ENCODE data around the gene DHFR2. TPM values are rescaled to one million over a fixed set of nuclear protein-coding genes. Genes with fewer than 3 reads are reported as not detected.
"Not testable (repeated sequence)": the region's sequence is repeated elsewhere in the genome, so short reads cannot be mapped to it uniquely, and the experiment has no call there.

The DHFR2 gene
- total and polyA plus RNA-seq, 9 donors: 4.6 to 13.9 (median 8.7) TPM

DNA sequence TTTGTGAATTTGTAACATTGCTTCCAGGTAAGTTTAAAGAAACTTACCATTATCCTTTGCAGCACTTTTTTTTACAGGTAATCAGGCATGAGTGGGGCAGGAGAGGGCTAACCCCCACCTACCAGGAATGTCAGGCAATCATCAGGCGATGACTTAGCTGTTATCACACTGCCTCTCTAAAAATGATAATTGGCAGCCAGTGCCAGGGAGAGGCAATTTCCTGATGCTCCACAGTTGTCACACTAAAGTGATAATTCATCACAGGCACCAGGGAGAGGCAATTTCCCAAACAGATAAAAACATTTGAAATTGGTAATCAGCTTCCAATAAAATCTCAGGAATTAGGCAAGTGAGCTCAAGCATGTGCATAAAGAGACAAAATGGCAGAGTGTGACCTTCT, 26.4 kb upstream of the DHFR2 start:
- TF ChIP-seq EP300 (IDR thresholded peaks at IDR 0.05) (no peak), POLR2A (IDR thresholded peaks at IDR 0.05) (no peak)
- TF ChIP-seq, protein P1, sequence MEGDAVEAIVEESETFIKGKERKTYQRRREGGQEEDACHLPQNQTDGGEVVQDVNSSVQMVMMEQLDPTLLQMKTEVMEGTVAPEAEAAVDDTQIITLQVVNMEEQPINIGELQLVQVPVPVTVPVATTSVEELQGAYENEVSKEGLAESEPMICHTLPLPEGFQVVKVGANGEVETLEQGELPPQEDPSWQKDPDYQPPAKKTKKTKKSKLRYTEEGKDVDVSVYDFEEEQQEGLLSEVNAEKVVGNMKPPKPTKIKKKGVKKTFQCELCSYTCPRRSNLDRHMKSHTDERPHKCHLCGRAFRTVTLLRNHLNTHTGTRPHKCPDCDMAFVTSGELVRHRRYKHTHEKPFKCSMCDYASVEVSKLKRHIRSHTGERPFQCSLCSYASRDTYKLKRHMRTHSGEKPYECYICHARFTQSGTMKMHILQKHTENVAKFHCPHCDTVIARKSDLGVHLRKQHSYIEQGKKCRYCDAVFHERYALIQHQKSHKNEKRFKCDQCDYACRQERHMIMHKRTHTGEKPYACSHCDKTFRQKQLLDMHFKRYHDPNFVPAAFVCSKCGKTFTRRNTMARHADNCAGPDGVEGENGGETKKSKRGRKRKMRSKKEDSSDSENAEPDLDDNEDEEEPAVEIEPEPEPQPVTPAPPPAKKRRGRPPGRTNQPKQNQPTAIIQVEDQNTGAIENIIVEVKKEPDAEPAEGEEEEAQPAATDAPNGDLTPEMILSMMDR (IDR thresholded peaks at IDR 0.05): no peak

DNA sequence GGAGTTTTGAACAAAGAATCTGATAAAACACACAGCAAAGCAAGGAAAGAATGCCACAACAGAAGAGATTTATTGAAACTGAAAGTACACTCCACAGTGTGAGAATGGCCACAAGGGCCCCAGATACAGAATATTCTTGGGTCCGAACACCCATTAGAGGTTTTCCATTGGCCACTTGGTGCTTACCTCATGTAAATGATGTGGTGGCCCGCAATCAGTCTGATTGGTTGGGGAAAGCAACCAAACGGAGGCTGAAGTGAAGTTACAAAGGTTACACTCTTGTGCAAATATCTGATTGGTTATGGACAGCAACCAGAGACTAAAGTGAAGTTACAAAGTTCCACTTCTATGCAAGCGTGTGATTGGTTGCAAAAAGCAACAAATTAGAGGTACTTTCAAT, 20.5 kb upstream of the DHFR2 start:
- H3K36me3 ChIP-seq: no peaks in the 10 kb centered on the region
- H3K4me1 ChIP-seq (ENCODE audit: insufficient read depth): no peaks in the 10 kb centered on the region
- no peak for DNase-seq
- no peaks in the 10 kb centered on the region for H3K27me3 ChIP-seq
- no peak overlapping the region for H3K4me3 ChIP-seq
- no peaks in the 10 kb centered on the region for H3K9me3 ChIP-seq
- 91 to 95% (median 91%) methylated on average over 4 of the region's 4 CpGs for WGBS, 3 donors
- no peak overlapping the region for H3K27ac ChIP-seq
- intact Hi-C loops (cut with DNase I): no loop called here
- TF ChIP-seq, protein P1 (IDR thresholded peaks at IDR 0.05): no peak
- TF ChIP-seq EP300 (IDR thresholded peaks at IDR 0.05) (no peak), POLR2A (IDR thresholded peaks at IDR 0.05) (no peak)

More for the DNA sequence above, 26.4 kb upstream of the DHFR2 start:
- H3K4me3 ChIP-seq: no peak overlapping the region
- no peaks in the 10 kb centered on the region for H3K36me3 ChIP-seq
- intact Hi-C loops (cut with DNase I): no loop called here
- no peak for DNase-seq
- WGBS, 3 donors: 97 to 100% (median 98%) methylated on average over 1 of the region's 1 CpG
- no peaks in the 10 kb centered on the region for H3K9me3 ChIP-seq
- no peak overlapping the region for H3K27ac ChIP-seq
- no peaks in the 10 kb centered on the region for H3K4me1 ChIP-seq (ENCODE audit: insufficient read depth)
- no peaks in the 10 kb centered on the region for H3K27me3 ChIP-seq

DNA sequence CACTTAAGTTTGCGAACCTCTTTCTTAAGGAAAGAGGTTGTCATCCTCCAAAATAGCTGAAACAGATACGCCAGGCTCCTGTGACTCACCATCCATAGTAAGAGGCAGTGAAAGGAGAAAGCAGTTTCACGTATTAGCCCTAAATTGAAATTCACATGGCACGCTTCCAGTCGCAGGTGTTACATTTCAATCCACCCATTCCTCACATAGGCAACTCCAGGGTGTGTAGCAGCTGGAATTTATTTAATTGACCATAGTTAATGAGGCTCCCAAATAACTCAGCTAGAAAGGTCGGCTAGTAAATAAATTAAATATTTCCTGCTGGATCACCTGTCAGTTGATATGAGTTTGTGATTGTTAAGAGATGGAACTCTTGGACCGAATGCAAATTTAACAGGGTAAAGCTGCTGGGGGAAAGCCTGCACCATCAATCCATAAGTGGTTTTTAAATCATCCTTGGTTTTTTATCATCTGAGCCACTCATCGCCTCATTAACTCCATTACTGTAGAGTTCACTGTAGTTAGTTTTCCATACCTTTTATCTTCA, 19.7 kb upstream of the DHFR2 start:
- Histone ChIP-seq H3K4me3 (no peak overlapping the region), H3K4me1 (ENCODE audit: insufficient read depth) (no peaks in the 10 kb centered on the region), H3K36me3 (no peaks in the 10 kb centered on the region), H3K27me3 (no peaks in the 10 kb centered on the region), H3K27ac (no peak overlapping the region), H3K9me3 (no peaks in the 10 kb centered on the region)
- TF ChIP-seq, protein P1 (IDR thresholded peaks at IDR 0.05): no peak
- TF ChIP-seq EP300 (IDR thresholded peaks at IDR 0.05): no peak
- TF ChIP-seq POLR2A (IDR thresholded peaks at IDR 0.05): no peak
- 61 to 79% (median 74%) methylated on average over 8 of the region's 8 CpGs for WGBS, 3 donors
- no peak for DNase-seq
- intact Hi-C loops (cut with DNase I): no loop called here

DNA sequence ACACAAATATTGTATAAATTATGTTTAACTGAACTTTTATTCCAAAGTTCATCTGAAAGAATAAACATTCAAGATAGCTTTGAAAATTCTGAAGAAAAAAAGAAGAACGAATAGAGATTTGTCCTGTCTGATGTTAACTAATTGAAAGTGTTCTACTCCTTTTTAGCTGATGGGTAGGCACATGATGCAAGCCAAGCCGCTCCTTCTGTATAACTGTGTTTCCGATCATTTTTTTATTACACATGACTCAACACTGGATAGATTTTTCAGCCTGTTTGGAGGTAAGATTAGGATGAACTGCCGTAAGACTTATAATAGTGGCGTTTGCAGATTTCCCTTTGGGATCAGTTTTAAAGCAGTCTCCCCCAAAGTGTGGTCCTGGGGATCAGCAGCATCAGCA, 19.2 kb upstream of the DHFR2 start:
- DNase-seq: no peak
- WGBS, 3 donors: 75 to 89% (median 89%) methylated on average over 5 of the region's 5 CpGs
- TF ChIP-seq EP300 (IDR thresholded peaks at IDR 0.05) (no peak), POLR2A (IDR thresholded peaks at IDR 0.05) (no peak)
- TF ChIP-seq, protein P1 (IDR thresholded peaks at IDR 0.05): no peak
- intact Hi-C loops (cut with DNase I): no loop called here
- Histone ChIP-seq H3K4me3 (no peak overlapping the region), H3K36me3 (no peaks in the 10 kb centered on the region), H3K27ac (no peak overlapping the region), H3K27me3 (no peaks in the 10 kb centered on the region), H3K4me1 (ENCODE audit: insufficient read depth) (no peaks in the 10 kb centered on the region), H3K9me3 (no peaks in the 10 kb centered on the region)

DNA sequence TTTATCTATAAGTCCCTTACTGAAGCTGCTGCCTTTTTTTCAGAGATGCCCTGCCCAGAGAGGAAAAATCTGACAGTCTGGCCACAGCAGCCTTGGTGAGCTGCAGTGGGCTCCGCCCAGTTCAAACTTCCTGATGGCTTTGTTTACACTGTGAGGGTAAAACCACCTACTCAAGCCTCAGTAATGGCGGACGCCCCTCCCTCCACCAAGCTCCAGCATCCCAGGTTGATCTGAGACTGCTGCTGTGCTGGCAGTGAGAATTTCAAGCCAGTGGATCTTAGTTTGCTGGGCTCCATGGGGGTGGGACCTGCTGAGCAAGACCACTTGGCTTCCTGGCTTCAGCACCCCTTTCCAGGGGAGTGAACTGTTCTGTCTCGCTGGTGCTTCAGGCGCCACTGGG, 17.8 kb upstream of the DHFR2 start:
- H3K4me3 ChIP-seq; H3K36me3 ChIP-seq; H3K27me3 ChIP-seq; H3K27ac ChIP-seq; H3K4me1 ChIP-seq (ENCODE audit: insufficient read depth); DNase-seq; H3K9me3 ChIP-seq; intact Hi-C loops (cut with DNase I): not testable (repeated sequence)
- whole genome bisulfite sequencing, 3 donors: 91 to 100% (median 97%) methylated on average over 5 of the region's 5 CpGs
